GM23248 (cell line): Measurements from ENCODE around the gene SLC38A8. TPM values are rescaled to one million over a fixed set of nuclear protein-coding genes. Genes with fewer than 3 reads are reported as not detected.
A peak's percentile ranks its signal among the peaks of the same experiment; 100 is the strongest.

Experiments used
- DNase-seq: peaks from one replicate; pipeline ENCODE4 v3.0.0-alpha.2; 2015
- H2AFZ ChIP-seq: fragments of 200-600 bp; sonication (generic); 2 replicates; pipeline ENCODE4 v1.6.1; 2016; ENCODE audit warnings: antibody characterized with exemption
- H3F3A ChIP-seq: fragments of 200-600 bp; sonication (generic); 2 replicates; pipeline ENCODE4 v1.6.1; 2016; ENCODE audit warnings: mild to moderate bottlenecking, antibody characterized with exemption, mixed run types; ENCODE audit not compliant: insufficient read depth
- H3K27ac ChIP-seq: fragments of 200-600 bp; sonication (generic); 2 replicates; pipeline ENCODE4 v1.5.1; 2016; ENCODE audit warnings: mild to moderate bottlenecking
- H3K27me3 ChIP-seq: fragments of 200-600 bp; sonication (generic); replicated peaks from 2 replicates; pipeline ENCODE4 v1.6.1; 2016; ENCODE audit warnings: mild to moderate bottlenecking; ENCODE audit not compliant: insufficient read depth
- H3K36me3 ChIP-seq: fragments of 200-600 bp; sonication (generic); 2 replicates; pipeline ENCODE4 v1.6.1; 2016; ENCODE audit warnings: low read depth, mild to moderate bottlenecking
- H3K4me1 ChIP-seq: fragments of 200-600 bp; sonication (generic); 2 replicates; pipeline ENCODE4 v1.6.1; 2016; ENCODE audit warnings: mild to moderate bottlenecking; ENCODE audit not compliant: insufficient read depth
- H3K4me2 ChIP-seq: fragments of 200-600 bp; sonication (generic); one replicate; pipeline ENCODE4 v1.6.1; 2016; ENCODE audit warnings: mild to moderate bottlenecking; ENCODE audit not compliant: unreplicated experiment
- H3K4me3 ChIP-seq: fragments of 200-600 bp; sonication (generic); 2 replicates; pipeline ENCODE4 v1.5.1; 2016; ENCODE audit warnings: mild to moderate bottlenecking
- H3K79me2 ChIP-seq: fragments of 200-600 bp; sonication (generic); 2 replicates; pipeline ENCODE4 v1.6.1; 2016; ENCODE audit warnings: mild to moderate bottlenecking; ENCODE audit not compliant: insufficient read depth
- H3K9ac ChIP-seq: fragments of 200-600 bp; sonication (generic); 2 replicates; pipeline ENCODE4 v1.6.1; 2016; ENCODE audit warnings: mild to moderate bottlenecking
- H3K9me2 ChIP-seq: fragments of 200-600 bp; sonication (generic); 2 replicates; pipeline ENCODE4 v1.6.1; 2016; ENCODE audit warnings: mixed run types, mild to moderate bottlenecking, moderate library complexity; ENCODE audit not compliant: insufficient read depth
- H3K9me3 ChIP-seq: fragments of 200-600 bp; sonication (generic); one replicate; pipeline ENCODE4 v1.6.1; 2017; ENCODE audit warnings: low read depth
- H4K20me1 ChIP-seq: fragments of 200-600 bp; sonication (generic); 2 replicates; pipeline ENCODE4 v1.6.0; 2016; ENCODE audit not compliant: insufficient read depth
- EZH2 ChIP-seq: fragments of 200-600 bp; sonication (generic); IDR thresholded peaks from 2 replicates; pipeline ENCODE4 v1.6.1; 2018; ENCODE audit warnings: antibody characterized with exemption, mild to moderate bottlenecking; ENCODE audit not compliant: insufficient read depth, poor library complexity, severe bottlenecking
- EZH2phosphoT487 ChIP-seq: fragments of 200-600 bp; sonication (generic); IDR thresholded peaks from 2 replicates; pipeline ENCODE4 v1.6.1; 2018; ENCODE audit warnings: antibody characterized with exemption, moderate library complexity, mild to moderate bottlenecking, low read depth; ENCODE audit not compliant: insufficient read depth
- WGBS, 2 experiments: methylation state at CpG; one replicate each; pipeline ENCODE4 v1.1.6; 2015 to 2017; ENCODE audit warnings: low lambda C conversion rate in 2 of 2, low coverage in 1 of 2; ENCODE audit errors: missing lambda C conversion rate in 2 of 2; 5-methylcytosine and 5-hydroxymethylcytosine counted together
- in situ Hi-C: fragments of 300-500 bp; cut with MboI; formaldehyde crosslinking; loops from 2 replicates; pipeline ENCODE4 v1.15.0; 2020
- polyA plus RNA-seq: library from polyadenylated mRNA; unstranded; fragments of >200 nt; fragmentation: Nextera tagmentation; extraction: Ambion mirVana; gene quantifications from 2 replicates; pipeline ENCODE4 v1.2.1, GENCODE V29; 2016
- total RNA-seq: library from RNA; depleted of rRNA; stranded (reverse); fragments of >200 nt; shearing (Covaris generic); gene quantifications from 2 replicates; pipeline ENCODE4 v1.2.3, GENCODE V29; 2014

The SLC38A8 gene
- total and polyA plus RNA-seq, 2 experiments from 2014 or later: not detected

DNA sequence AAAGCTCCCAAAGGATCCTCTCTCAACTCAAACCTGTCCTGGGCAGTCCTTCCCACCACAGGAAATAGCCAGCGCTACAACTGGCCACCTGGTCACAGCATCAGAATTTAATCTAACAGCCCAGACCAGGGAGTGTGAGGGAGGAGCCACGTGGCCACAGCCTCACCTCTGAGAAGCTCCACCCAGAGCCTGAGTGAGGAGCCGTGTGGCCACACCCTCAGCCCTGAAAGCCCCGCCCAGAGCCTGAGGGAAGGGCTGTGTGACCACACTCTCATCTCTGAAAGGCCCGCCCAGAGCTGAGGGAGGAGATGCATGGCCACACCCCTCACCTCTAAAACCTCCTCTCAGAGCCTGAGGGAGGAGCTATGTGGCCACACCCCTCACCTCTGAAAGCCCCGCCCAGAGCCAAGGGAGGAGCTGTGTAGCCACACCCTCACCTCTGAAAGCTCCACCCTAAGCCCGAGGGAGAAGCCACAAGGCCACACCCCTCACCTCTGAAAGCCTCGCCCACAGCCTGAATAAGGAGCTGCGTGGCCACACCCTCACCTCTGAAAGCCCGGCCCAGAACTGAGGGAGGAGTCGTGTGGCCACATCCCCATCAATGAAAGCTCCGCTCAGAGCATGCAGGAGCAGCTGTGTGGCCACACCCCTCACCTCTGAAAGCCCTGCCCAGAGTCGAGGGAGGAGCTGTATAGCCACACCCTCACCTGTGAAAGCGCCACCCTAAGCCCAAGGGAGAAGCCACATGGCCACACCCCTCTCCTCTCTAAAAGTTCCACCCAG is 28.6 kb downstream of the SLC38A8 start:
- TF ChIP-seq EZH2phosphoT487 (no peak), EZH2 (no peak)
- no peaks in the 10 kb centered on the region for H3K9me2 ChIP-seq
- H3K27me3 ChIP-seq: peaks cover 8% of the 10 kb centered on the region; the same call in 1 of the 2 replicates
- in situ Hi-C loops: no loop called here
- H3K9ac ChIP-seq: no peak overlapping the region
- no peaks in the 10 kb centered on the region for H3K9me3 ChIP-seq
- no peak overlapping the region for H2AFZ ChIP-seq
- H3K4me1 ChIP-seq: no peaks in the 10 kb centered on the region
- H3K4me2 ChIP-seq: no peak overlapping the region
- H3K4me3 ChIP-seq: no peak overlapping the region
- WGBS, 2 experiments: 4 to 9% methylated on average over 14 of the region's 14 CpGs
- H4K20me1 ChIP-seq: no peaks in the 10 kb centered on the region
- no peaks in the 10 kb centered on the region for H3F3A ChIP-seq
- H3K36me3 ChIP-seq: no peaks in the 10 kb centered on the region
- H3K27ac ChIP-seq: no peak overlapping the region
- peak; percentile 68 for DNase-seq
- no peaks in the 10 kb centered on the region for H3K79me2 ChIP-seq

DNA sequence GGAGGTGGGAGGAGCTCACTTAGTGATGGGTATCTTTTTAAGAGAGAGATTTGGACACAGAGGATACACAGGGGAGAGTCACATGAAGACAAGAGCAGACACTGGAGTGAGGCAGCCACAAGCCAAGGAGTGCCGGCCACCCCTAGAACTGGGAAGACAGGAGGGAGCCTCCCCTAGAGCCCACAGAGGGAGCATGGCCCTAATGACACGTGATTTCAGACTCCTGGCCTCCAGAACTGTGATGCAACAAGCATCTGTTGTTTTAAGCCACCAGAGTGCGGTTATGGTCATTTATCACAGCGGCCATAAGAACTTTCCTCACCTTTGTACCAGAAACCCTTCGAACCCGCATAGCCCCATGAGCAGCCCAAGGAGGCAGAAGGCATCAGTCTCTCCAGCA is 33.3 kb downstream of the SLC38A8 start:
- Histone ChIP-seq H3K36me3 (no peaks in the 10 kb centered on the region), H3K27me3 (peaks cover 15% of the 10 kb centered on the region), H2AFZ (no peak overlapping the region), H3K4me2 (no peak overlapping the region), H3K4me1 (no peaks in the 10 kb centered on the region), H3K4me3 (no peak overlapping the region), H3K9ac (no peak overlapping the region), H3K9me2 (no peaks in the 10 kb centered on the region), H3K27ac (no peak overlapping the region), H3K79me2 (no peaks in the 10 kb centered on the region), H3K9me3 (no peaks in the 10 kb centered on the region), H4K20me1 (no peaks in the 10 kb centered on the region), H3F3A (no peaks in the 10 kb centered on the region)
- 86 to 94% methylated on average over 6 of the region's 6 CpGs for WGBS, 2 experiments
- TF ChIP-seq EZH2: no peak
- TF ChIP-seq EZH2phosphoT487: no peak
- no peak for DNase-seq
- in situ Hi-C loops: no loop called here

DNA sequence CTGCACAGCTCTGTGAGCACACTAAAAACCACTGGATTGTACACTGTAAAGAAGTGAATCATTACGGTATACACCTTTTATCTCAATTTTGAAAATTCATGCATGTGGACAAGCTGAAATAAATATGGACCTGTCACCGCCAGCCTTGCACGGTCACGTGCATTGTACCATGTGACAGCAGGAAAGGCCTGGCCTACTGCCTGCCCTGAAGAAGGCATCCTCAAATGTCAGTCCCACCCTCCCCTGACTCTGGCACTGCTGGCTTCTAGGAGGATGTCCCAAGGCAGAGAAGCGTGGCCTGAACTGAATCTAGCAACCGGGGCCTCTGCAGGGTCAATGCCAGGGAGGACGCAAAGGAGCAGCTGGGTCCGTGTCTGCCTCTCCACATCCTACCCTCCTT is 34.6 kb downstream of the SLC38A8 start:
- TF ChIP-seq EZH2phosphoT487 (no peak), EZH2 (no peak)
- no peak overlapping the region for H3K27ac ChIP-seq
- no peaks in the 10 kb centered on the region for H3K36me3 ChIP-seq
- H3K9me2 ChIP-seq: no peaks in the 10 kb centered on the region
- H2AFZ ChIP-seq: no peak overlapping the region
- H3K27me3 ChIP-seq: peaks cover 15% of the 10 kb centered on the region
- H3K9ac ChIP-seq: no peak overlapping the region
- no peak overlapping the region for H3K4me2 ChIP-seq
- H3K4me3 ChIP-seq: no peak overlapping the region
- no peaks in the 10 kb centered on the region for H3K4me1 ChIP-seq
- H3F3A ChIP-seq: no peaks in the 10 kb centered on the region
- DNase-seq: peak; percentile 28
- WGBS, 2 experiments: 19 to 24% methylated on average over 8 of the region's 8 CpGs
- no peaks in the 10 kb centered on the region for H3K79me2 ChIP-seq
- H4K20me1 ChIP-seq: no peaks in the 10 kb centered on the region
- in situ Hi-C loops: no loop called here
- no peaks in the 10 kb centered on the region for H3K9me3 ChIP-seq

DNA sequence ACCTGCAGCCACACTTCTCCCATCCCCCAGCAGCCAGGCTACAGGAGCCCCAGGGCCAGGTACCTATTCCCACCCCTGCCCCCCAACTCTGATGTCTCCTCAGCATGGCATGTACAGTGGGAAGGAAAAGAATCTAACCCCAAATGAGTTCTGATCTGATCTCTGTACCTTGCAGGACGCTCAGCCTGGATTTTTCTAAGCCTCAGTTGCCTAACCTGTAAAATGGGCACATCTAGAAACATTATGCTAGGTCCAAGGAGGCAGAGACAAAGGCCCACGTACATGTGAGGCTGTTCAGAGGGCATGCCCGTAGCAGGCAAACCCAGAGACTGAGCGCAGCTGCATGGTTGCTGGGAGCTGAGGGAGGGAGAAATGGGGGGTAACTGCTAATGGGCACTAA is 35.1 kb downstream of the SLC38A8 start:
- Histone ChIP-seq H3K4me1 (no peaks in the 10 kb centered on the region), H3K9ac (no peak overlapping the region), H3K36me3 (no peaks in the 10 kb centered on the region), H3K4me2 (no peak overlapping the region), H3K4me3 (no peak overlapping the region), H2AFZ (no peak overlapping the region), H3F3A (no peaks in the 10 kb centered on the region), H3K9me2 (no peaks in the 10 kb centered on the region), H3K79me2 (no peaks in the 10 kb centered on the region), H3K9me3 (no peaks in the 10 kb centered on the region), H4K20me1 (no peaks in the 10 kb centered on the region), H3K27me3 (peaks cover 15% of the 10 kb centered on the region), H3K27ac (no peak overlapping the region)
- no peak for DNase-seq
- TF ChIP-seq EZH2: no peak
- no peak for TF ChIP-seq EZH2phosphoT487
- WGBS, 2 experiments: 47 to 61% methylated on average over 4 of the region's 4 CpGs
- in situ Hi-C loops: no loop called here
